ENCODE data around the gene FXYD4.

DNA sequence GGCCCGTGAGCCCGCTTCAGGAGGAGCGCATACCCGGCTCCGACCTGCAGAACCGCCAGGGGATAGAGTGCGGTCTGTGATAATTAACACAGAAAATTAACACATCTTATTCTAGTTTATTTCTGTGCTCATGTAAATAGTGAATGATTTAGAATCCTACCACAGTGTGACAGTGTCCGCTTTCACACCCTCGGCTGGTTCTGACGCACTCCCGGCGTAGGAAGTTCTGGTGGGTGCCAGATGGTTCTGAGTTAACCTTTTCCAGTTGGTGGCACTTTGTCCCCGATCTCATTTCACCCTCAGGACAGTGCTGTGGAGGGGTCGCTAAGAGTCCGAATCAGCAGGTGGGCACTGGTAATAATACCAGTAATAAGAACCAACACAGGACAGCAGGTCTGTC is 28.3 kb upstream of the FXYD4 start:
- TF ChIP-seq, protein P1, sequence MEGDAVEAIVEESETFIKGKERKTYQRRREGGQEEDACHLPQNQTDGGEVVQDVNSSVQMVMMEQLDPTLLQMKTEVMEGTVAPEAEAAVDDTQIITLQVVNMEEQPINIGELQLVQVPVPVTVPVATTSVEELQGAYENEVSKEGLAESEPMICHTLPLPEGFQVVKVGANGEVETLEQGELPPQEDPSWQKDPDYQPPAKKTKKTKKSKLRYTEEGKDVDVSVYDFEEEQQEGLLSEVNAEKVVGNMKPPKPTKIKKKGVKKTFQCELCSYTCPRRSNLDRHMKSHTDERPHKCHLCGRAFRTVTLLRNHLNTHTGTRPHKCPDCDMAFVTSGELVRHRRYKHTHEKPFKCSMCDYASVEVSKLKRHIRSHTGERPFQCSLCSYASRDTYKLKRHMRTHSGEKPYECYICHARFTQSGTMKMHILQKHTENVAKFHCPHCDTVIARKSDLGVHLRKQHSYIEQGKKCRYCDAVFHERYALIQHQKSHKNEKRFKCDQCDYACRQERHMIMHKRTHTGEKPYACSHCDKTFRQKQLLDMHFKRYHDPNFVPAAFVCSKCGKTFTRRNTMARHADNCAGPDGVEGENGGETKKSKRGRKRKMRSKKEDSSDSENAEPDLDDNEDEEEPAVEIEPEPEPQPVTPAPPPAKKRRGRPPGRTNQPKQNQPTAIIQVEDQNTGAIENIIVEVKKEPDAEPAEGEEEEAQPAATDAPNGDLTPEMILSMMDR (conservative IDR thresholded peaks at IDR 0.05; ENCODE audit: low read length), result no peak
- no peak for TF ChIP-seq EZH2phosphoT487 (IDR thresholded peaks at IDR 0.05; ENCODE audit: borderline replicate concordance)
